Mucosa of rectum (tissue), 2 donors: Measurements from ENCODE around the gene DCAF12L2.

Source experiments
- H3K27ac ChIP-seq, 2 donors: one replicate each; pipeline ENCODE4 v1.7.0; 2013; ENCODE audit warnings: inconsistent platforms in 2 of 2, low read depth in 2 of 2, low read length in 2 of 2
- H3K27me3 ChIP-seq, 2 donors: one replicate each; pipeline ENCODE4 v1.7.0; 2013; ENCODE audit warnings: low read length in 2 of 2; ENCODE audit not compliant: control insufficient read depth in 2 of 2, insufficient read depth in 2 of 2
- H3K36me3 ChIP-seq, 2 donors: one replicate each; pipeline ENCODE4 v1.7.0; 2013; ENCODE audit warnings: low read length in 2 of 2; ENCODE audit not compliant: control insufficient read depth in 2 of 2, insufficient read depth in 2 of 2
- H3K4me1 ChIP-seq, 2 donors: one replicate each; pipeline ENCODE4 v1.7.0; 2013; ENCODE audit warnings: low read length in 2 of 2, mild to moderate bottlenecking in 1 of 2; ENCODE audit not compliant: control insufficient read depth in 2 of 2, insufficient read depth in 2 of 2
- H3K4me3 ChIP-seq, 2 donors: one replicate each; pipeline ENCODE4 v1.7.0; 2013; ENCODE audit warnings: low read length in 2 of 2
- H3K9ac ChIP-seq, 2 donors: one replicate each; pipeline ENCODE4 v1.7.0; 2013; ENCODE audit warnings: low read length in 2 of 2, low read depth in 1 of 2, mild to moderate bottlenecking in 1 of 2
- H3K9me3 ChIP-seq, 2 donors: one replicate each; pipeline ENCODE4 v1.7.0; 2013; ENCODE audit warnings: low read length in 2 of 2; ENCODE audit not compliant: control insufficient read depth in 2 of 2
- donor health status: healthy.
- donor health status: Normal muscosa, but diverticular disease.

Gene DCAF12L2

GRCh38 chrX:126124721-126125120 lies 41.4 kb downstream of the DCAF12L2 start:
- Histone ChIP-seq H3K27ac (no peak overlapping the region), H3K4me1 (no peaks in the 10 kb centered on the region), H3K9me3 (no peaks in the 10 kb centered on the region), H3K4me3 (no peak overlapping the region), H3K27me3 (no peaks in the 10 kb centered on the region), H3K9ac (no peak overlapping the region), H3K36me3 (no peaks in the 10 kb centered on the region)
